ENCODE results near the gene SULT2B1.

DNA sequence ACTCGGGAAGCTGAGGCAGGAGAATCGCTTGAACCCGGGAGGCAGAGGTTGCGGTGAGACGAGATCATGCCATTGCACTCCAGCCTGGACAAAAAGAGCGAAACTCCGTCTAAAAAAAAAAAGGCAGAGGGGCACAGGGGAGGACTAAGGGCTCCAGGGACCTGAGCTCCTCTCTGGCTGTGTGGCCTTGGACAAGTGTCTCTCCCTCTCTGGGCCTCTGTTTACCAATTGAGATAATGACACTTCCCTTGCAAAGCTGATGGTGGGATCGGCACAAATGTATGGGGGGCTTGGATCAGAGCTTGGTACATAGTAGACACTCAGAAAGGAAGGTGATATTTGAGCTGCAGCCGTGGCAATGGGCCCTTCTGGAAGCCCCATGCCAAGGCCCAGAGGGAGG is 43.2 kb downstream of the SULT2B1 start:
- TF ChIP-seq, protein P1, sequence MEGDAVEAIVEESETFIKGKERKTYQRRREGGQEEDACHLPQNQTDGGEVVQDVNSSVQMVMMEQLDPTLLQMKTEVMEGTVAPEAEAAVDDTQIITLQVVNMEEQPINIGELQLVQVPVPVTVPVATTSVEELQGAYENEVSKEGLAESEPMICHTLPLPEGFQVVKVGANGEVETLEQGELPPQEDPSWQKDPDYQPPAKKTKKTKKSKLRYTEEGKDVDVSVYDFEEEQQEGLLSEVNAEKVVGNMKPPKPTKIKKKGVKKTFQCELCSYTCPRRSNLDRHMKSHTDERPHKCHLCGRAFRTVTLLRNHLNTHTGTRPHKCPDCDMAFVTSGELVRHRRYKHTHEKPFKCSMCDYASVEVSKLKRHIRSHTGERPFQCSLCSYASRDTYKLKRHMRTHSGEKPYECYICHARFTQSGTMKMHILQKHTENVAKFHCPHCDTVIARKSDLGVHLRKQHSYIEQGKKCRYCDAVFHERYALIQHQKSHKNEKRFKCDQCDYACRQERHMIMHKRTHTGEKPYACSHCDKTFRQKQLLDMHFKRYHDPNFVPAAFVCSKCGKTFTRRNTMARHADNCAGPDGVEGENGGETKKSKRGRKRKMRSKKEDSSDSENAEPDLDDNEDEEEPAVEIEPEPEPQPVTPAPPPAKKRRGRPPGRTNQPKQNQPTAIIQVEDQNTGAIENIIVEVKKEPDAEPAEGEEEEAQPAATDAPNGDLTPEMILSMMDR (IDR thresholded peaks at IDR 0.05) = no peak
- TF ChIP-seq EP300 (IDR thresholded peaks at IDR 0.05) = no peak
- TF ChIP-seq POLR2A (IDR thresholded peaks at IDR 0.05) = no peak
